NCI-H524 (cell line): ENCODE measurements around the gene DGLUCY.
"Not testable (repeated sequence)": the region's sequence is repeated elsewhere in the genome, so short reads cannot be mapped to it uniquely, and the experiment has no call there.

Experiments
- DNase-seq, 2 experiments: peaks; one replicate each; lab custom pipeline; 2025; lab: John Stamatoyannopoulos, UW

The DGLUCY gene

GRCh38 chr14:91138511-91139359 lies 24.9 kb downstream of the DGLUCY start:
- peak; percentile 57 to 64 for DNase-seq

DNA sequence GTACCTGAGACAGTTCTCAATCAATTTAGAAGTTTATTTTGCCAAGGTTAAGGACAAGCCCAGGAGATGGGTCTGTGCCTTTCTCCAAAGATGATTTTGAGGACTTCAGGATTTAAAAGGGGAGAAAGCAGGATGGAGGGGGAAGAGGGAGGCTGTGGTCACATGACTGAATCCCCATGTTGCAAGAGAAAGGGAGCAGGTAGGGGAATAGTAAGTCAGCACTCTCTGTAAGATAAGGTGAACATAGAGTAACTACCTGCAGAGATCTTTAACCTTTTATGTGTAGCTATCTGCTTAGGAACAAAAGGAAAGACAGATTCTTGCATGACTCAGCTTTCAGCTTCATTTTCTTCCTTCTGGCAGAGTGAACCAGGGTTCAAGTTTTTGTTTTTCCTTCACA lies 25.9 kb downstream of the DGLUCY start:
- DNase-seq = no peak

- peak; percentile 27 to 67 for DNase-seq
These were observed 26.8 kb downstream of the DGLUCY start for GRCh38 chr14:91140672-91141071.

- DNase-seq = no peak
These were observed 28.4 kb downstream of the DGLUCY start for GRCh38 chr14:91142214-91142668.

DNA sequence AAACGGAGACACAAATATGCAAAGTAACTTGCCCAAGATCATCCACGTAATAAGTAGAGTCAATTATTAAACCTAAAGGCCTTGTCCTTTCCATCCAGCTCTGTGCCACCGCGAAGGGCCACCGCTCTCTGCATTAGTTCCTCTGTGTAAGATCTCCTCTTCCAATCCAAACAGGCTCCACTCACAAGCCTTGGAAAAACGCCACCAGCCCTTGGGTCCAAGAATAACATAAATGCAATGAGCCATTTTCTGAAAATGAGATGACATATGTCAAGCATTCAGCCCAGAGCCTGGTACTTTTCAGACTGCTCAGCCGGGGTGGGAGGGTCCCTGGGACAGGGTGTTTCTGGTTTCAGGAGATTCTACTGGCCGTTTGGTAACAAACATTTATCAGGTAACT lies 30.0 kb downstream of the DGLUCY start:
- DNase-seq = no peak

DNA sequence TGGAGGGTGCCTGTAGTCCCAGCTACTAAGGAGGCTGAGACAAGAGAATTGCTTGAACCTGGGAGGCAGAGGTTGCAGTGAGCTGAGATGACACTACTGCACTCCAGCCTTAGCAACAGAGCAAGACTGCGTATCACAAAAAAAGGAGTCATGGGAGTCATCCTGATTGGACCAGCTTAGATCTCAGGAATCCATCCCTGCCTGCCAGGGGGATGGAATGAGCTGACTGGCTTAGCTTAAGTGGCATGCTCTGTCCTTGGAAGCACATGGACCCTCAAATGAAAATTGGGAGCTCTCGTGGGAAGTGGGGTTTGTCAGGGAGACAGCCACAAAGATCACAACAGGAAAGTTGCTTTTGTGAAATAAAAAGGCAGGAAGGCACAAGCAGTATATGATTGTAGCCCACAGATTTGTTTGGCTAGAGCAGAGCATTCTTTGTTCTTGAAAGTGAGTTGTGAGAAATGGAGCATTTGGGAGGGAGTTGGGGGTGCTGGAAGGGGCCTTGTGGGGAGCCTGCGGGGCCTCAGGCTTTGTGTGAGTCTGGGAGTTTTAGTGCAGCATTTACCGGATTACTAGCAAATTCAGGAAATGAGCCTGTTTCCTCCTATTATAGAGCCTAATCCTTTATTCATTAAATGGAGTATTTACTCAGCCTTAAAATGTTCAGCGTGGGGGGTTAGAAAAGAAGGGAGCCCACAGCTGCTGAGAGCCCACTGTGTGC lies 30.7 kb downstream of the DGLUCY start:
- DNase-seq = no peak

- DNase-seq = no peak
These were observed 31.7 kb downstream of the DGLUCY start for GRCh38 chr14:91145391-91146160.

GRCh38 chr14:91146661-91147060 lies 32.8 kb downstream of the DGLUCY start:
- DNase-seq = no peak

DNA sequence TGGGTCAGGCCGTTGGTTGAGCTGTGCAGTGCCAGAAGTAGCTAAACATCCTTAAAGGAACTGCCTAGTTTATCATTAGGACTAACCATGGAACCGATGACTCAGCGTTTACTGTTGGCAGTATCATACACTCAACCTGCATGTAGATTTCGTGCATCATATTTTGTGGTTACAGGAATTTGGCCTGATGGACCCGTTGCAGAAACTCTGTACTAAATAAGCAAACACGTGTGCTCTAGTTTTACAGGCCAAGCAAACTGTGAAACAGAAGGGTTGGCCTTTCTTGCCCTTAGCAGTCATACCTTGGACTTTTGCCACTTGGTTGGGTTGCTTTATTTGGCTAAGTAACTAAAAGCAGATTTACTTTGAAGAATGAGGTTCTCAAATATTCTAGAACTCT lies 35.6 kb downstream of the DGLUCY start:
- no peak for DNase-seq

DNA sequence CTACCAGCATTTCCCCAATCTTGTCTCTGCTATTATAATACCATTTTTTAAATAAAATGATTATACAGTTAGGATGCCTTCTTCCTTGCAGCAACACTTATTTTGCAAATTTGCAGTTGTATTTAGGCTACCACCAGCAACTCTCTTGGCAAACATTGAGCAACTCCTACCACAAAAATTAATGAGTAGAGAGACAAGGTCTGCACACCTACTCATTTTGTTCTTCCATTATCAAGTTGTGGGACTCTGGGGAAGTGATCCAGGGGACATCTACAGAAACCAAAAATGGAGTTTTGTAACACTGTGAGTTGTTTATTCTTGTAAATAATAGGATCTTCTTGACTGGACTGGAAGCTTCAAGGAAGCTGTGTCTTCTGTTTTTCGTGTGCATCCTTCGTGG lies 38.6 kb downstream of the DGLUCY start:
- DNase-seq = no peak

DNA sequence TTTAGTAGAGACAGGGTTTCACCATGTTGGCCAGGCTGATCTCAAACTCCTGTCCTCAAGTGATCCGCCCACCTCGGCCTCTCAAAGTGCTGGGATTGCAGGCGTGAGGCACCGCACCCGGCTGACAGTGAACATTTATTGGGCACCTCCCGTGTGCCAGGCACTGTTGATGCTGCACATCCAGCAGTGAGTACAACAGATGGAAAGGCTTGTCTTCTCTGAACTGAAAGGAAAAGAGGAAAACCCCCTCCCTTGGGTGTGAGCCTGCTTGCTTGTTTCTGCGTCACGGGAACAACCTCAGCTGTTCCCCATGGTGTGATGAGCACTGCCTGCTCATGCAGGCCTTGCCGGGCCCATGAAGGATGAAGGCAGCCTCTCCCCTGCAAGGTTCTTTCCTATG lies 39.5 kb downstream of the DGLUCY start:
- DNase-seq = no peak

DNA sequence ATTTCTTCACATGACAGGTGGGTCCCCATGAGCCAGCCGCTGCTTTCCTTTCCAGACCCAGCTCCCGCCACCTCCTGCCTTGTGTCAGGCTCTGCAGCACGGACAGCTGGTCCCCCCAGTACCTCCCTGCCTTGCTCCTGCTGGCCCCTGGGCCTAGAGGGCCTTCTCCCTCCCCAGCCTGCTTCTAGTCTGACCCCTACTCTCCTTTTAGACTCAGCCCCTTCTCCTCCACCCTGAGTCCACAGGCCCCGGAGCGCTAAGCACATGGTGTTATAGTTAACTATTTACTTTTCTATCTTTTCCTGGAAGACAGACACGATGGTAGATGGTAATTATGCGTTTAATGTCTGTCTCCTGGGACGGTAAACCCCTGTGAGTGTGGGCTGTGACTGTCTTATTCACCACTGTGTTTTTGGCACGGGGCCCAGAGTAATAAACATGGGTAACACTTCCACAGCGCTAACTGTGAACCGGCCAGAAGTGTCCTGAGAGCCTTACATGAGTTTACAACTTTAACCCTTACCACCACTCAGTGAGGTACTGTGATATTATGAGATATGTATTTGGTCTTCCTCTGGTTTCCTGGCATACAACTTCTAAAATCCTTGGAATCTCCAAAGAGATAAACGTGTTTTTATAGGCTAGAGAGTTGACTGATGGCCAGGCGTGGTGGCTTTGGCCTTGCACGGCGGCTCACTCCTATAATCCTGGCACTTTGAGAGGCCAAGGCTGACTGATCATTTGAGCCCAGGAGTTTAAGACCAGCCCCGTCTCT lies 41.2 kb downstream of the DGLUCY start:
- peak; percentile 99 for DNase-seq

- DNase-seq = no peak
These were observed 41.8 kb downstream of the DGLUCY start for GRCh38 chr14:91155626-91156089.

- DNase-seq = not testable (repeated sequence)
These were observed 42.3 kb downstream of the DGLUCY start for GRCh38 chr14:91156142-91156666.

DNA sequence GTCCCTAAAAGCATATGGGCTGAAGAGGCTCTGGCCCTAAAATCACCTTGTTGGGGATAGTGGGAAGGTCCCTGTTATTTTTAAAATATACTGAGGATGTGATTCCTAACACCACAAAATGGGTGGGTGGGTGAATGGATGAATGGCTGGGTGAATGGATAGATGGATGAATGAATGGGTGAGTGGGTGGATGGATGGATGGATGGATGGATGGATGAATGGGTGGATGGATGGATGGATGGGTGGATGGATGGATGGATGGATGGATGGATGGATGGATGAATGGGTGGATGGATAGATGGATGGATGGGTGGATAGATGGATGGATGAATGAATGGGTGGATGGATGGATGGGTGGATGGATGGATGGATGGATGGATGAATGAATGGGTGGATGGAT lies 43.0 kb downstream of the DGLUCY start:
- not testable (repeated sequence) for DNase-seq

- no peak for DNase-seq
These were observed 44.4 kb downstream of the DGLUCY start for GRCh38 chr14:91158091-91158790.

DNA sequence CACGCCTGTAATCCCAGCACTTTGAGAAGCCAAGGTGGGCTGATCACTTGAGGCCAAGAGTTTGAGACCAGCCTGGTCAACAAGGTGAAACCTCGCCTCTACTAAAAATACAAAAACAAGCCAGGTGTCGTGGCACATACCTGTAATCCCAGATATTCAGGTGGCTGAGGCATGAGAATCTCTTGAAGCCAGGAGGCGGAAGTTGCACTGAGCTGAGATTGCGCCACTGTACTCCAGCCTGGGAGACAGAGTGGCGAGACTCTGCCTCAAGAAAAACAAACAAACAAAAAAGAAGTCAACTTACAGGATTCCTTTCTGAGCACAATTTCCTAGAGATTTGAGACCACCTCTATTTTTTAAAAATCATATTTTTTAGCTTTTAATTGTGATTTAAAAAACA lies 45.3 kb downstream of the DGLUCY start:
- no peak for DNase-seq

GRCh38 chr14:91159906-91160305 lies 46.0 kb downstream of the DGLUCY start:
- no peak for DNase-seq

- DNase-seq = no peak
These were observed 49.4 kb downstream of the DGLUCY start for GRCh38 chr14:91163316-91163715.

GRCh38 chr14:91164676-91165075 lies 50.8 kb downstream of the DGLUCY start:
- no peak for DNase-seq

DNA sequence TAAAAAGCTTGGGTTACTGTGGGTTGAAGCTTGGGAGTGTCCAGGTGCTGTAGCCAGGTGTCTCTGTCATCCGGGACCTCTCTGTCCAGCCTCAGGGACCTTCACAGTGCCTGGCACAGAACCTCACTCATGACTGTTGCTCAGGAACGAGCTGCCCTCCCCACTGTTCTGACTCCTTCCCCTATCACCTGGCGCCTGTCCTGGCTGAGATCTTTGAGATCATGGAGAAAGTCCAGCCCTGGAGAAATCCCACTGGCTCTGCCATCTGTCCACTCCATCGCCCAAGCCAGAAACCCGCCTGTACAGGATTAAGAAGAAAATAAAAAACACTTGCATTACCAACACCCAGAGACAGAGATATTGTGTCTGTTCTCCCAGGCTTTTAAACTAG lies 53.5 kb downstream of the DGLUCY start:
- DNase-seq = peak; percentile 66 to 68
